H1 (cell line): ENCODE results near the gene ACVRL1. TPM values are rescaled to one million over a fixed set of nuclear protein-coding genes. Genes with fewer than 3 reads are reported as not detected.

Experiments
- ASH2L ChIP-seq: fragments of 200-600, 300-600 bp; sonication (generic); IDR thresholded peaks from one replicate; pipeline ENCODE4 v1.7.1; 2017; ENCODE audit warnings: low read length
- CBX5 ChIP-seq: fragments of 300-800, 300-1000 bp; sonication (generic); IDR thresholded peaks from 2 replicates; pipeline ENCODE4 v1.7.1; 2016; ENCODE audit warnings: antibody characterized with exemption, low read length, low read depth
- CHD7 ChIP-seq: fragments of 300-600 bp; sonication (generic); IDR thresholded peaks from 2 replicates; pipeline ENCODE4 v1.7.1; 2012; ENCODE audit warnings: low read length, moderate library complexity, mild to moderate bottlenecking, inconsistent platforms; ENCODE audit not compliant: insufficient replicate concordance
- NRF1 ChIP-seq: IDR thresholded peaks from 2 replicates; pipeline ENCODE4 v1.6.1; 2011; ENCODE audit warnings: mild to moderate bottlenecking, low read depth, low read length, improper control_type of control experiment
- polyA plus RNA-seq, 7 experiments: library from polyadenylated mRNA; depleted of rRNA in 3 of 7; stranded (reverse) in 5 of 7; unstranded in 2 of 7; fragments of >200 nt in 5 of 7; fragments of 200-250 nt in 2 of 7; gene quantifications; 1 replicate in 5 of 7; 2 replicates in 1 of 7; 4 replicates in 1 of 7; pipeline versions ENCODE4 v1.2.1 to v1.2.3, GENCODE V29; 2011 to 2013; ENCODE audit warnings: missing spikeins in 2 of 7, mixed read lengths in 2 of 7
- total RNA-seq: library from RNA; stranded (reverse); fragmentation: NEBNext Ultra II Directional; extraction: Animal tissue kit (Norgen Biotek cat#: 25700); gene quantifications from 2 replicates; pipeline ENCODE4 v1.2.1, GENCODE V29; 2021

Gene ACVRL1
- total and polyA plus RNA-seq, 2 of the 8 experiments (the other 6 are each of a cell fraction or from before 2014, with no cell fraction given), result 0.09 to 0.35 TPM

- TF ChIP-seq CHD7, result no peak
- no peak for TF ChIP-seq NRF1
- TF ChIP-seq CBX5, result no peak
- no peak for TF ChIP-seq ASH2L
- TF ChIP-seq, all 59 proteins: peak for 0
These were observed 11.7 kb upstream of the ACVRL1 start (continued) for GRCh38 chr12:51895378-51896135.
